H9 (cell line): ENCODE data around the gene PP2D1. TPM values are rescaled to one million over a fixed set of nuclear protein-coding genes. Genes with fewer than 3 reads are reported as not detected.

Source experiments
- DNase-seq: peaks from one replicate; pipeline ENCODE4 v3.0.0-alpha.2; 2017
- H2AFZ ChIP-seq: one replicate; pipeline ENCODE4 v1.6.1; 2013; ENCODE audit warnings: mild to moderate bottlenecking, low read length, control low read depth, moderate library complexity
- H2AK5ac ChIP-seq: 2 replicates; pipeline ENCODE4 v1.6.1; 2013; ENCODE audit warnings: low read length, control low read depth, mixed read lengths; ENCODE audit not compliant: insufficient read length
- H2BK120ac ChIP-seq: one replicate; pipeline ENCODE4 v1.6.1; 2013; ENCODE audit warnings: low read depth, mild to moderate bottlenecking, low read length, control low read depth, inconsistent platforms; ENCODE audit not compliant: poor library complexity, severe bottlenecking
- H2BK12ac ChIP-seq: 2 replicates; pipeline ENCODE4 v1.6.1; 2013; ENCODE audit warnings: low read length, control low read depth, mixed read lengths, low read depth; ENCODE audit not compliant: insufficient read length
- H2BK15ac ChIP-seq: 2 replicates; pipeline ENCODE4 v1.6.1; 2013; ENCODE audit warnings: low read depth, low read length, control low read depth
- H2BK20ac ChIP-seq: one replicate; pipeline ENCODE4 v1.6.1; 2013; ENCODE audit warnings: low read depth, mild to moderate bottlenecking, low read length, control low read depth, inconsistent platforms; ENCODE audit not compliant: poor library complexity, severe bottlenecking
- H2BK5ac ChIP-seq: 2 replicates; pipeline ENCODE4 v1.6.1; 2013; ENCODE audit warnings: low read length, control low read depth, mixed read lengths; ENCODE audit not compliant: insufficient read length
- H3K14ac ChIP-seq: 2 replicates; pipeline ENCODE4 v1.6.1; 2013; ENCODE audit warnings: low read length, control low read depth; ENCODE audit not compliant: insufficient read depth
- H3K18ac ChIP-seq: 2 replicates; pipeline ENCODE4 v1.6.1; 2013; ENCODE audit warnings: low read depth, mild to moderate bottlenecking, mixed read lengths, low read length, control low read depth; ENCODE audit not compliant: insufficient read length
- H3K23ac ChIP-seq: 2 replicates; pipeline ENCODE4 v1.6.1; 2013; ENCODE audit warnings: low read length, control low read depth, mixed read lengths, low read depth; ENCODE audit not compliant: insufficient read length
- H3K23me2 ChIP-seq: 2 replicates; pipeline ENCODE4 v1.6.1; 2013; ENCODE audit warnings: low read depth, mild to moderate bottlenecking, mixed read lengths, low read length, control low read depth; ENCODE audit not compliant: insufficient read length, poor library complexity, severe bottlenecking
- H3K27ac ChIP-seq: 2 replicates; pipeline ENCODE4 v1.5.1; 2013; ENCODE audit warnings: low read length, control low read depth, mixed read lengths, low read depth; ENCODE audit not compliant: insufficient read length
- H3K27me3 ChIP-seq: 2 replicates; pipeline ENCODE4 v1.6.1; 2013; ENCODE audit warnings: low read length, control low read depth, inconsistent platforms; ENCODE audit not compliant: insufficient read depth
- H3K4ac ChIP-seq: 2 replicates; pipeline ENCODE4 v1.6.1; 2013; ENCODE audit warnings: low read depth, mild to moderate bottlenecking, control low read depth, inconsistent platforms, low read length, moderate library complexity
- H3K4me1 ChIP-seq: 2 replicates; pipeline ENCODE4 v1.6.1; 2013; ENCODE audit warnings: low read length, control low read depth, inconsistent platforms; ENCODE audit not compliant: insufficient read depth
- H3K4me2 ChIP-seq: 2 replicates; pipeline ENCODE4 v1.6.1; 2013; ENCODE audit warnings: low read length, control low read depth, mixed read lengths; ENCODE audit not compliant: insufficient read length, insufficient read depth
- H3K56ac ChIP-seq: 2 replicates; pipeline ENCODE4 v1.6.1; 2013; ENCODE audit warnings: low read depth, mild to moderate bottlenecking, mixed read lengths, low read length, control low read depth; ENCODE audit not compliant: insufficient read length
- H3K79me1 ChIP-seq: 2 replicates; pipeline ENCODE4 v1.6.1; 2013; ENCODE audit warnings: low read depth, mild to moderate bottlenecking, moderate library complexity, low read length, control low read depth, inconsistent platforms; ENCODE audit not compliant: insufficient read depth, poor library complexity, severe bottlenecking
- H3K79me2 ChIP-seq: 2 replicates; pipeline ENCODE4 v1.6.1; 2013; ENCODE audit warnings: low read length, control low read depth, inconsistent platforms; ENCODE audit not compliant: insufficient read depth
- H3K9ac ChIP-seq: 2 replicates; pipeline ENCODE4 v1.6.1; 2013; ENCODE audit warnings: low read length, control low read depth, mixed read lengths; ENCODE audit not compliant: insufficient read length; ENCODE audit errors: extremely low read depth
- H3K9me3 ChIP-seq: one replicate; pipeline ENCODE4 v1.6.1; 2013; ENCODE audit warnings: low read depth, low read length, inconsistent platforms; ENCODE audit not compliant: control insufficient read depth
- H3T11ph ChIP-seq: one replicate; pipeline ENCODE4 v1.6.1; 2013; ENCODE audit warnings: mild to moderate bottlenecking, low read length, control low read depth, inconsistent platforms
- H4K20me1 ChIP-seq: one replicate; pipeline ENCODE4 v1.6.1; 2013; ENCODE audit not compliant: control insufficient read depth, insufficient read length, insufficient read depth
- H4K5ac ChIP-seq: 2 replicates; pipeline ENCODE4 v1.6.1; 2013; ENCODE audit warnings: low read depth, mild to moderate bottlenecking, mixed read lengths, low read length, control low read depth; ENCODE audit not compliant: insufficient read length
- H4K8ac ChIP-seq: replicated peaks from 2 replicates; pipeline ENCODE4 v1.6.1; 2013; ENCODE audit warnings: low read length, control low read depth, mixed read lengths, low read depth; ENCODE audit not compliant: insufficient read length
- H4K91ac ChIP-seq: 2 replicates; pipeline ENCODE4 v1.6.1; 2013; ENCODE audit warnings: low read depth, mild to moderate bottlenecking, moderate library complexity, mixed read lengths, low read length, control low read depth; ENCODE audit not compliant: insufficient read length
- H3K27ac Mint-ChIP-seq, 3 experiments: 2 replicates in 2 of 3; 3 replicates in 1 of 3; pipeline ENCODE4 v1.8.0; 2020 to 2021; ENCODE audit warnings: mixed read lengths in 3 of 3, mild to moderate bottlenecking in 1 of 3, moderate library complexity in 1 of 3
- H3K27me3 Mint-ChIP-seq: 2 replicates; pipeline ENCODE4 v1.8.0; 2021; ENCODE audit warnings: low read depth, mild to moderate bottlenecking, moderate library complexity, mixed read lengths
- H3K36me3 Mint-ChIP-seq, 3 experiments: 2 replicates in 2 of 3; 3 replicates in 1 of 3; pipeline ENCODE4 v1.8.0; 2020 to 2021; ENCODE audit warnings: low read depth in 3 of 3, mixed read lengths in 3 of 3; ENCODE audit not compliant: insufficient read depth in 1 of 3
- H3K4me1 Mint-ChIP-seq, 2 experiments: 2 replicates each; pipeline ENCODE4 v1.8.0; 2020; ENCODE audit warnings: mixed read lengths in 2 of 2
- H3K4me3 Mint-ChIP-seq, 2 experiments: 2 replicates in 1 of 2; 3 replicates in 1 of 2; pipeline ENCODE4 v1.8.0; 2020 to 2021; ENCODE audit warnings: mild to moderate bottlenecking in 2 of 2, mixed read lengths in 2 of 2, moderate library complexity in 1 of 2
- H3K9me3 Mint-ChIP-seq, 2 experiments: 2 replicates in 1 of 2; 3 replicates in 1 of 2; pipeline ENCODE4 v1.8.0; 2020; ENCODE audit warnings: mild to moderate bottlenecking in 2 of 2, mixed read lengths in 2 of 2, moderate library complexity in 1 of 2
- WGBS: extraction: QIAGEN DNeasy Blood & Tissue Kit; methylation state at CpG from one replicate; pipeline ENCODE4 v1.1.7; 2013; ENCODE audit warnings: missing lambda C conversion rate, low lambda C conversion rate, mixed read lengths; ENCODE audit not compliant: insufficient read length; ENCODE audit errors: extremely low coverage; 5-methylcytosine and 5-hydroxymethylcytosine counted together
- total RNA-seq: library from RNA; stranded (reverse); gene quantifications from 2 replicates; pipeline ENCODE4 v1.2.1, GENCODE V29; 2021
- TF ChIP-seq, protein P1 (sequence below): fragments of 200-600 bp; sonication (generic); conservative IDR thresholded peaks from 3 replicates; pipeline ENCODE4 v1.8.0; 2021; ENCODE audit warnings: antibody characterized with exemption, mild to moderate bottlenecking

PP2D1 gene
- total RNA-seq, 1 experiment from 2014 or later = not detected

DNA sequence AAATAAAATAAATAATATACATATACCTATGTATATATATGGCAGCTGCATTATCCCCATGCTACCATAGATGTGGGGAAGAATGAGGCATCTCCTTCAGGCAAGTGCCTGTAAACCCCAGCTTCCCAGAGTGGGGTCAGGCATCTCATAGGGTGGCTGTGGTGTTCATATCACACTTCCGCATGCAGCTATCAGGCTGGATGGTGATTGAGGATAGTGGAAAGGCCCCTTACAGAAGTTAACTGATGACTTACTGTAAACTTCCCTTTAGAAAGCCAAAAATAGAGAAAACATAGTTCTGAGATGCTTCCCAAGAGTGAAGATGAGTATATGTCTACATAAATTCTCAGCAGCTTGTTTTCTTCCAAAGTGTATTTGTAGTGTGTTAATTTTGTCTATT is 3.5 kb upstream of the PP2D1 start:
- no peak for DNase-seq
- H3K18ac ChIP-seq = no peak overlapping the region
- H3K23ac ChIP-seq = no peak overlapping the region
- no peak overlapping the region for H3K4me2 ChIP-seq
- H3K9ac ChIP-seq = no peak overlapping the region
- H3K27ac ChIP-seq = no peak overlapping the region
- H3K79me2 ChIP-seq = no peaks in the 10 kb centered on the region
- no peak overlapping the region for H3K4ac ChIP-seq
- H3K79me1 ChIP-seq = no peaks in the 10 kb centered on the region
- no peak overlapping the region for H2AK5ac ChIP-seq
- no peaks in the 10 kb centered on the region for H3K36me3 Mint-ChIP-seq
- H3K23me2 ChIP-seq = no peaks in the 10 kb centered on the region
- no peak overlapping the region for H4K8ac ChIP-seq
- no peak overlapping the region for H3T11ph ChIP-seq
- no peak overlapping the region for H3K27ac Mint-ChIP-seq
- no peak overlapping the region for H2BK15ac ChIP-seq
- H3K4me3 Mint-ChIP-seq = no peak overlapping the region
- no peaks in the 10 kb centered on the region for H3K27me3 Mint-ChIP-seq
- no peaks in the 10 kb centered on the region for H3K4me1 Mint-ChIP-seq
- H3K14ac ChIP-seq = no peak overlapping the region
- H2BK5ac ChIP-seq = no peak overlapping the region
- H3K4me1 ChIP-seq = no peaks in the 10 kb centered on the region
- H3K27me3 ChIP-seq = no peaks in the 10 kb centered on the region
- H2BK20ac ChIP-seq = no peak overlapping the region
- H4K20me1 ChIP-seq = no peaks in the 10 kb centered on the region
- TF ChIP-seq, protein P1, sequence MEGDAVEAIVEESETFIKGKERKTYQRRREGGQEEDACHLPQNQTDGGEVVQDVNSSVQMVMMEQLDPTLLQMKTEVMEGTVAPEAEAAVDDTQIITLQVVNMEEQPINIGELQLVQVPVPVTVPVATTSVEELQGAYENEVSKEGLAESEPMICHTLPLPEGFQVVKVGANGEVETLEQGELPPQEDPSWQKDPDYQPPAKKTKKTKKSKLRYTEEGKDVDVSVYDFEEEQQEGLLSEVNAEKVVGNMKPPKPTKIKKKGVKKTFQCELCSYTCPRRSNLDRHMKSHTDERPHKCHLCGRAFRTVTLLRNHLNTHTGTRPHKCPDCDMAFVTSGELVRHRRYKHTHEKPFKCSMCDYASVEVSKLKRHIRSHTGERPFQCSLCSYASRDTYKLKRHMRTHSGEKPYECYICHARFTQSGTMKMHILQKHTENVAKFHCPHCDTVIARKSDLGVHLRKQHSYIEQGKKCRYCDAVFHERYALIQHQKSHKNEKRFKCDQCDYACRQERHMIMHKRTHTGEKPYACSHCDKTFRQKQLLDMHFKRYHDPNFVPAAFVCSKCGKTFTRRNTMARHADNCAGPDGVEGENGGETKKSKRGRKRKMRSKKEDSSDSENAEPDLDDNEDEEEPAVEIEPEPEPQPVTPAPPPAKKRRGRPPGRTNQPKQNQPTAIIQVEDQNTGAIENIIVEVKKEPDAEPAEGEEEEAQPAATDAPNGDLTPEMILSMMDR = no peak
- no peak overlapping the region for H2AFZ ChIP-seq
- H3K9me3 Mint-ChIP-seq = no peaks in the 10 kb centered on the region; a peak in 1 of 5 replicates
- no peak overlapping the region for H4K91ac ChIP-seq
- H4K5ac ChIP-seq = no peak overlapping the region
- H2BK12ac ChIP-seq = no peak overlapping the region
- no CpG with 5 or more reads among the region's 1 CpG for WGBS
- H3K9me3 ChIP-seq = no peaks in the 10 kb centered on the region
- H2BK120ac ChIP-seq = no peak overlapping the region
- no peak overlapping the region for H3K56ac ChIP-seq
